Smooth muscle cell of bladder (primary cell): Measurements from ENCODE around the gene MLNR. TPM values are rescaled to one million over a fixed set of nuclear protein-coding genes. Genes with fewer than 3 reads are reported as not detected.

ENCODE experiments used
- total RNA-seq: library from RNA; depleted of rRNA; stranded (reverse); fragments of >200 nt; gene quantifications from 2 replicates; pipeline ENCODE4 v1.2.3, GENCODE V29; 2014

The MLNR gene
- not detected in 2 replicates for total RNA-seq

GRCh38 chr13:49220036-49220855 is at the start of gene MLNR:
MLNR (plus strand) TSS chr13:49220338; CDS start chr13:49220338, 0 bp downstream.

DNA sequence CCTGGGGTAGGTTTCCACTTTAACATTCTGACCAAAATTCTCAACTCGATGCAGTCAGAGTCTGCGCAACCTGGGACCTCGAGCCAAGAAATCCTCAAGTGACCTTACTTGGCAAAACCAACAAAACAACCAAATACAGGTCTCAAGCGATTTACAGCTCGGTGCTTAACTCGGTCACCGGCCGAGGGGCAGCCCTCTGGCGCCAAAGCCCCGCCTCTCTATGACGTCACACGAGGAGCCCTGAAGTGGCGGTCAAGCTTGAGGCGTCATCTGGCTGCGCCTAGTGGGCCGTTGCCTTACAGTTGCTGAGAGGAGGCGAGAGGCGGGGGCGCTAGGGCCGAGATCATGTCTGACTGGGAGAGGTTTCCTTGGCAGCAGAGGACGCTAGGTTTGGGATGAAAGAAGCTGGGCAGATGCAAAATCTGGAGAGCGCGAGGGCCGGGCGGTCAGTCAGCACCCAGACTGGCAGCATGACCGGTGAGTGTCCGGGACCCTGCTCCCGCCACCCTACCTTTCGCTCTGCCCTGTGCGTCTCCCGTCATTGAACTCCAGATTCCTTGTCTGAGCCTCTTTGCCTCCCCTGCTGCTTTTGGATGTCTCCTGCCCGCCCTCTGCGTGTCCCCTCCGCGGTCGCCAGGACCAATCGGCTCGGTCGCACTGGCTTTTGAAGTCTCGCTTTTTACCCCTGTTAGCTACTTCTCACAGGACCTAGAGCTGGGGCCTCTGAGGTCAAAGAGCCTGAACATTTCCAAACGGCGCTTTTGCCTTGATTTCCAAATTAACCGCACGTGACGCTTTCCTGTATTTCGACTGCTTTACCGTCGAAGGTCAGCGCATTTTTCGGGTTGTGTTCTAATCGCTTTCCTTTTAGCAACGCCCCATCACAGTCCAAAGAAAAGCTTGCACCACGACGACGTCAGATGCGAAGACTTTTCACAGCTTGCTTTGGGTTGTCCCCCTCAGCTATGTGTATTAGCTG is 27.8 kb downstream of the MLNR start, which contains the start of gene CDADC1:
CDADC1 (plus strand) TSS at position 283 of the 979 bp plus-strand sequence; CDS start at position 396, 113 bp downstream.

Other genes with a start within 250 kb of the MLNR start
- 56.8 and 83.9 TPM in 2 replicates for gene FNDC3A, start 244.4 kb upstream of the MLNR start, total RNA-seq
- gene CDADC1, start 27.6 kb downstream of the MLNR start, total RNA-seq = 4.3 and 5.1 TPM in 2 replicates
- gene CAB39L, start 223.7 kb downstream of the MLNR start, total RNA-seq = 9.7 TPM in 2 replicates
- gene SETDB2, start 223.9 kb downstream of the MLNR start, total RNA-seq = 8.8 and 9.4 TPM in 2 replicates